Measurements from ENCODE around the gene TSPAN5. TPM values are rescaled to one million over a fixed set of nuclear protein-coding genes. Genes with fewer than 3 reads are reported as not detected.

The TSPAN5 gene
- polyA plus RNA-seq, 1 of the 3 experiments (the other 2 are of a cell fraction), result 38.6 TPM

DNA sequence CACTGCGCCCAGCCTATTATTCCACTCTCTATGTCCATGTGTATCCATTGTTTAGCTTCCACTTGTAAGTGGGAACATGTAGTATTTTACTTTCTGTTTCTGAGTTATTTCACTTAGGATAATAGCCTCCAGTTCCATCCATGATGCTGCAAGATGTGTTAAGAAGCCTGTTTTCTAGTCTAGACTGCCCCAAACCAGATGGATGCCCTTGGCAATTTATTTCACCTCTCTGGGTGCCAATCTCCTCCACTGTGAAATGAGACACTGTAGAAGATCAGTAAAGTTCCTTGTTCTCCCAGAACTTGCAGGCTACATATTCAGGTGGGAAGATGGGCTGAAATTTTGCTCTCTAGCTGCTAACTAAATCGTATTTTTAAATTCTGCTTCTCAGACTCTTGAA lies 72.8 kb downstream of the TSPAN5 start:
- no peaks in the 10 kb centered on the region for H3F3A ChIP-seq (replicated peaks; ENCODE audit: insufficient read depth)
- no peak for DNase-seq
- H4K20me1 ChIP-seq (ENCODE audit: insufficient read depth), result peaks cover 38% of the 10 kb centered on the region; the same call in 1 of the 2 replicates
- H3K4me2 ChIP-seq, result no peak overlapping the region
- 93% methylated on average over 2 of the region's 2 CpGs for WGBS (ENCODE audit: low lambda C conversion rate)
- POLR2A ChIA-PET, result no interaction called here
- H3K9me3 ChIP-seq, result no peaks in the 10 kb centered on the region
- CTCF ChIA-PET, result no interaction called here
- peaks cover 13 to 23% of the 10 kb centered on the region in 2 experiments for H3K4me1 ChIP-seq (ENCODE audit: control insufficient read depth in 1 of 2, insufficient read depth in 2 of 2, low read depth in 1 of 2, low read length in 1 of 2)
- peaks cover 99% of the 10 kb centered on the region for H3K79me2 ChIP-seq (ENCODE audit: insufficient read depth)
- no peak overlapping the region for H3K27ac ChIP-seq (ENCODE audit: low read depth in 2 of 2, low read length in 1 of 2)
- no peaks in the 10 kb centered on the region for H3K9me2 ChIP-seq
- H3K4me3 ChIP-seq (ENCODE audit: low read depth in 2 of 2, low read length in 1 of 2), result no peak overlapping the region
- H3K9ac ChIP-seq, result no peak overlapping the region
- TF ChIP-seq, protein P1, sequence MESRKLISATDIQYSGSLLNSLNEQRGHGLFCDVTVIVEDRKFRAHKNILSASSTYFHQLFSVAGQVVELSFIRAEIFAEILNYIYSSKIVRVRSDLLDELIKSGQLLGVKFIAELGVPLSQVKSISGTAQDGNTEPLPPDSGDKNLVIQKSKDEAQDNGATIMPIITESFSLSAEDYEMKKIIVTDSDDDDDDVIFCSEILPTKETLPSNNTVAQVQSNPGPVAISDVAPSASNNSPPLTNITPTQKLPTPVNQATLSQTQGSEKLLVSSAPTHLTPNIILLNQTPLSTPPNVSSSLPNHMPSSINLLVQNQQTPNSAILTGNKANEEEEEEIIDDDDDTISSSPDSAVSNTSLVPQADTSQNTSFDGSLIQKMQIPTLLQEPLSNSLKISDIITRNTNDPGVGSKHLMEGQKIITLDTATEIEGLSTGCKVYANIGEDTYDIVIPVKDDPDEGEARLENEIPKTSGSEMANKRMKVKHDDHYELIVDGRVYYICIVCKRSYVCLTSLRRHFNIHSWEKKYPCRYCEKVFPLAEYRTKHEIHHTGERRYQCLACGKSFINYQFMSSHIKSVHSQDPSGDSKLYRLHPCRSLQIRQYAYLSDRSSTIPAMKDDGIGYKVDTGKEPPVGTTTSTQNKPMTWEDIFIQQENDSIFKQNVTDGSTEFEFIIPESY (IDR thresholded peaks at IDR 0.05; ENCODE audit: borderline replicate concordance, low read depth), result no peak
- TF ChIP-seq NFIC (IDR thresholded peaks at IDR 0.05; ENCODE audit: borderline replicate concordance) (no peak), NRF1 (IDR thresholded peaks at IDR 0.05; ENCODE audit: low read depth, low read length) (no peak), EP300 (IDR thresholded peaks at IDR 0.05; ENCODE audit: borderline replicate concordance in 1 of 2, low read depth in 1 of 2, low read length in 1 of 2) (no peak), USF2 (IDR thresholded peaks at IDR 0.05; ENCODE audit: borderline replicate concordance, low read depth, low read length) (no peak), FOSL2 (IDR thresholded peaks at IDR 0.05; ENCODE audit: borderline replicate concordance, low read depth) (no peak), FOXM1 (IDR thresholded peaks at IDR 0.05; ENCODE audit: low read depth) (no peak), SMC3 (IDR thresholded peaks at IDR 0.05; ENCODE audit: low read depth, low read length) (no peak), TCF12 (IDR thresholded peaks at IDR 0.05) (no peak), CHD2 (IDR thresholded peaks at IDR 0.05; ENCODE audit: low read length, partially characterized antibody) (no peak), GATA2 (CRISPR knock-in tag; IDR thresholded peaks at IDR 0.05) (no peak), TEAD4 (IDR thresholded peaks at IDR 0.05; ENCODE audit: borderline replicate concordance, insufficient read depth) (no peak), YY1 (IDR thresholded peaks at IDR 0.05; ENCODE audit: low read depth) (no peak), RFX5 (IDR thresholded peaks at IDR 0.05; ENCODE audit: low read length) (no peak), SIN3A (IDR thresholded peaks at IDR 0.05; ENCODE audit: borderline replicate concordance, low read depth, low read length) (no peak)
- TF ChIP-seq, protein P2, sequence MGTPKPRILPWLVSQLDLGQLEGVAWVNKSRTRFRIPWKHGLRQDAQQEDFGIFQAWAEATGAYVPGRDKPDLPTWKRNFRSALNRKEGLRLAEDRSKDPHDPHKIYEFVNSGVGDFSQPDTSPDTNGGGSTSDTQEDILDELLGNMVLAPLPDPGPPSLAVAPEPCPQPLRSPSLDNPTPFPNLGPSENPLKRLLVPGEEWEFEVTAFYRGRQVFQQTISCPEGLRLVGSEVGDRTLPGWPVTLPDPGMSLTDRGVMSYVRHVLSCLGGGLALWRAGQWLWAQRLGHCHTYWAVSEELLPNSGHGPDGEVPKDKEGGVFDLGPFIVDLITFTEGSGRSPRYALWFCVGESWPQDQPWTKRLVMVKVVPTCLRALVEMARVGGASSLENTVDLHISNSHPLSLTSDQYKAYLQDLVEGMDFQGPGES (IDR thresholded peaks at IDR 0.05; ENCODE audit: low read depth, low read length), result no peak
- TF ChIP-seq, protein P3, sequence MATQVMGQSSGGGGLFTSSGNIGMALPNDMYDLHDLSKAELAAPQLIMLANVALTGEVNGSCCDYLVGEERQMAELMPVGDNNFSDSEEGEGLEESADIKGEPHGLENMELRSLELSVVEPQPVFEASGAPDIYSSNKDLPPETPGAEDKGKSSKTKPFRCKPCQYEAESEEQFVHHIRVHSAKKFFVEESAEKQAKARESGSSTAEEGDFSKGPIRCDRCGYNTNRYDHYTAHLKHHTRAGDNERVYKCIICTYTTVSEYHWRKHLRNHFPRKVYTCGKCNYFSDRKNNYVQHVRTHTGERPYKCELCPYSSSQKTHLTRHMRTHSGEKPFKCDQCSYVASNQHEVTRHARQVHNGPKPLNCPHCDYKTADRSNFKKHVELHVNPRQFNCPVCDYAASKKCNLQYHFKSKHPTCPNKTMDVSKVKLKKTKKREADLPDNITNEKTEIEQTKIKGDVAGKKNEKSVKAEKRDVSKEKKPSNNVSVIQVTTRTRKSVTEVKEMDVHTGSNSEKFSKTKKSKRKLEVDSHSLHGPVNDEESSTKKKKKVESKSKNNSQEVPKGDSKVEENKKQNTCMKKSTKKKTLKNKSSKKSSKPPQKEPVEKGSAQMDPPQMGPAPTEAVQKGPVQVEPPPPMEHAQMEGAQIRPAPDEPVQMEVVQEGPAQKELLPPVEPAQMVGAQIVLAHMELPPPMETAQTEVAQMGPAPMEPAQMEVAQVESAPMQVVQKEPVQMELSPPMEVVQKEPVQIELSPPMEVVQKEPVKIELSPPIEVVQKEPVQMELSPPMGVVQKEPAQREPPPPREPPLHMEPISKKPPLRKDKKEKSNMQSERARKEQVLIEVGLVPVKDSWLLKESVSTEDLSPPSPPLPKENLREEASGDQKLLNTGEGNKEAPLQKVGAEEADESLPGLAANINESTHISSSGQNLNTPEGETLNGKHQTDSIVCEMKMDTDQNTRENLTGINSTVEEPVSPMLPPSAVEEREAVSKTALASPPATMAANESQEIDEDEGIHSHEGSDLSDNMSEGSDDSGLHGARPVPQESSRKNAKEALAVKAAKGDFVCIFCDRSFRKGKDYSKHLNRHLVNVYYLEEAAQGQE (IDR thresholded peaks at IDR 0.05; ENCODE audit: low read depth, low read length), result no peak
- TF ChIP-seq, protein P4, sequence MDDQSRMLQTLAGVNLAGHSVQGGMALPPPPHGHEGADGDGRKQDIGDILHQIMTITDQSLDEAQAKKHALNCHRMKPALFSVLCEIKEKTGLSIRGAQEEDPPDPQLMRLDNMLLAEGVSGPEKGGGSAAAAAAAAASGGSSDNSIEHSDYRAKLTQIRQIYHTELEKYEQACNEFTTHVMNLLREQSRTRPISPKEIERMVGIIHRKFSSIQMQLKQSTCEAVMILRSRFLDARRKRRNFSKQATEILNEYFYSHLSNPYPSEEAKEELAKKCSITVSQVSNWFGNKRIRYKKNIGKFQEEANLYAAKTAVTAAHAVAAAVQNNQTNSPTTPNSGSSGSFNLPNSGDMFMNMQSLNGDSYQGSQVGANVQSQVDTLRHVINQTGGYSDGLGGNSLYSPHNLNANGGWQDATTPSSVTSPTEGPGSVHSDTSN (IDR thresholded peaks at IDR 0.05), result no peak
- TF ChIP-seq, protein P5, sequence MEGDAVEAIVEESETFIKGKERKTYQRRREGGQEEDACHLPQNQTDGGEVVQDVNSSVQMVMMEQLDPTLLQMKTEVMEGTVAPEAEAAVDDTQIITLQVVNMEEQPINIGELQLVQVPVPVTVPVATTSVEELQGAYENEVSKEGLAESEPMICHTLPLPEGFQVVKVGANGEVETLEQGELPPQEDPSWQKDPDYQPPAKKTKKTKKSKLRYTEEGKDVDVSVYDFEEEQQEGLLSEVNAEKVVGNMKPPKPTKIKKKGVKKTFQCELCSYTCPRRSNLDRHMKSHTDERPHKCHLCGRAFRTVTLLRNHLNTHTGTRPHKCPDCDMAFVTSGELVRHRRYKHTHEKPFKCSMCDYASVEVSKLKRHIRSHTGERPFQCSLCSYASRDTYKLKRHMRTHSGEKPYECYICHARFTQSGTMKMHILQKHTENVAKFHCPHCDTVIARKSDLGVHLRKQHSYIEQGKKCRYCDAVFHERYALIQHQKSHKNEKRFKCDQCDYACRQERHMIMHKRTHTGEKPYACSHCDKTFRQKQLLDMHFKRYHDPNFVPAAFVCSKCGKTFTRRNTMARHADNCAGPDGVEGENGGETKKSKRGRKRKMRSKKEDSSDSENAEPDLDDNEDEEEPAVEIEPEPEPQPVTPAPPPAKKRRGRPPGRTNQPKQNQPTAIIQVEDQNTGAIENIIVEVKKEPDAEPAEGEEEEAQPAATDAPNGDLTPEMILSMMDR (IDR thresholded peaks at IDR 0.05), result no peak
- TF ChIP-seq, protein P6, sequence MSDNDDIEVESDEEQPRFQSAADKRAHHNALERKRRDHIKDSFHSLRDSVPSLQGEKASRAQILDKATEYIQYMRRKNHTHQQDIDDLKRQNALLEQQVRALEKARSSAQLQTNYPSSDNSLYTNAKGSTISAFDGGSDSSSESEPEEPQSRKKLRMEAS (IDR thresholded peaks at IDR 0.05; ENCODE audit: low read depth), result no peak
- no peaks in the 10 kb centered on the region for H3K27me3 ChIP-seq (ENCODE audit: insufficient read depth)
- no peak overlapping the region for H2AFZ ChIP-seq (ENCODE audit: low read depth)
- no peaks in the 10 kb centered on the region for H3K36me3 ChIP-seq (replicated peaks in 1 of 2; ENCODE audit: control insufficient read depth in 1 of 2, insufficient read depth in 2 of 2, low read length in 1 of 2)

All from SK-N-SH (cell line).